Peyer's patch (tissue), 4 donors: Measurements from ENCODE around the gene PAFAH1B1. TPM values are rescaled to one million over a fixed set of nuclear protein-coding genes. Genes with fewer than 3 reads are reported as not detected.

ENCODE experiments used
- DNase-seq, 3 donors: peaks; one replicate each; pipeline ENCODE4 v3.0.0-alpha.2; 2017 to 2019
- H3K27ac ChIP-seq, 4 donors: fragments of 200-600 bp; sonication (generic); one replicate each; pipeline ENCODE4 v1.5.1; 2016 to 2019
- H3K27me3 ChIP-seq, 2 donors: fragments of 200-600 bp; sonication (generic); one replicate each; pipeline ENCODE4 v1.5.1; 2019
- H3K36me3 ChIP-seq, 3 donors: fragments of 200-600 bp; sonication (generic); one replicate each; pipeline ENCODE4 v1.5.1; 2016 to 2019
- H3K4me1 ChIP-seq, 4 donors: fragments of 200-600 bp; sonication (generic); one replicate each; pipeline ENCODE4 v1.5.1; 2016 to 2019
- H3K4me3 ChIP-seq, 4 donors: fragments of 200-600 bp; sonication (generic); 1 replicate in 3 of 4; 2 replicates in 1 of 4; pipeline ENCODE4 v1.5.1; 2016 to 2019; ENCODE audit warnings: mild to moderate bottlenecking in 1 of 4
- H3K9me3 ChIP-seq, 4 donors: fragments of 200-600 bp; sonication (generic); one replicate each; pipeline ENCODE4 v1.5.1; 2016 to 2019; ENCODE audit warnings: mild to moderate bottlenecking in 1 of 4
- POLR2A ChIP-seq, 2 donors: fragments of 450-650 bp; IDR thresholded peaks; one replicate each; pipeline ENCODE4 v1.5.1; 2017; ENCODE audit warnings: antibody characterized with exemption in 2 of 2, mild to moderate bottlenecking in 2 of 2, moderate library complexity in 2 of 2
- total RNA-seq, 4 donors: library from RNA; depleted of rRNA; stranded (reverse); fragments of >200 nt; gene quantifications; one replicate each; pipeline ENCODE4 v1.1.0, GENCODE V29; 2016
- TF ChIP-seq, protein P1 (sequence below), 6 experiments: fragments of 450-650 bp in 4 of 6; fragments of 200-600 bp in 2 of 6; sonication (generic) in 1 of 6; IDR thresholded peaks; one replicate each; pipeline ENCODE4 v1.5.1; 2017 to 2019; ENCODE audit warnings: antibody characterized with exemption in 6 of 6, mild to moderate bottlenecking in 3 of 6, moderate library complexity in 1 of 6

Gene PAFAH1B1
- total RNA-seq, 4 donors from 2014 or later: 131 to 281 (median 141) TPM

DNA sequence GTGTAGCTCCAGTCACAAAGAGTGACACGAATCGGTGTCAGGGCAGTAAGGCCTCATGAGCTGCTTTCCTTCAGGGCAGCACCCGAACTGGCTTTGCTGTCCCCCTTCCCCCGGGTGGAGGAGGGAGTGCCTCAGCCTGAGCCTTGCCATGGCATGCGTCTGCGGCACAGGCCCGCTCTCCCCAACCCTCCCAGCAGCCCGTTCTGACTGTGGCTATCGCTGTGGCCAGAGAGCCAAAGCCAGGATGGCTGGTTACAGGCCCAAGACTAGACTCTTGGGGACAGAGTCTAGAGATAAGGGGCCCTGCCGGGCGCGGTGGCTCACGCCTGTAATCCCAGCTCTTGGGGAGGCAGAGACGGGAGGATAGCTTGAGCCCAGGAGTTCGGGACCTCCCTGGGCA, 92.2 kb downstream of the PAFAH1B1 start:
- no peak for DNase-seq
- TF ChIP-seq POLR2A (IDR thresholded peaks at IDR 0.05): no peak
- TF ChIP-seq, protein P1, sequence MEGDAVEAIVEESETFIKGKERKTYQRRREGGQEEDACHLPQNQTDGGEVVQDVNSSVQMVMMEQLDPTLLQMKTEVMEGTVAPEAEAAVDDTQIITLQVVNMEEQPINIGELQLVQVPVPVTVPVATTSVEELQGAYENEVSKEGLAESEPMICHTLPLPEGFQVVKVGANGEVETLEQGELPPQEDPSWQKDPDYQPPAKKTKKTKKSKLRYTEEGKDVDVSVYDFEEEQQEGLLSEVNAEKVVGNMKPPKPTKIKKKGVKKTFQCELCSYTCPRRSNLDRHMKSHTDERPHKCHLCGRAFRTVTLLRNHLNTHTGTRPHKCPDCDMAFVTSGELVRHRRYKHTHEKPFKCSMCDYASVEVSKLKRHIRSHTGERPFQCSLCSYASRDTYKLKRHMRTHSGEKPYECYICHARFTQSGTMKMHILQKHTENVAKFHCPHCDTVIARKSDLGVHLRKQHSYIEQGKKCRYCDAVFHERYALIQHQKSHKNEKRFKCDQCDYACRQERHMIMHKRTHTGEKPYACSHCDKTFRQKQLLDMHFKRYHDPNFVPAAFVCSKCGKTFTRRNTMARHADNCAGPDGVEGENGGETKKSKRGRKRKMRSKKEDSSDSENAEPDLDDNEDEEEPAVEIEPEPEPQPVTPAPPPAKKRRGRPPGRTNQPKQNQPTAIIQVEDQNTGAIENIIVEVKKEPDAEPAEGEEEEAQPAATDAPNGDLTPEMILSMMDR (IDR thresholded peaks at IDR 0.05): no peak
- Histone ChIP-seq H3K27ac (no peak overlapping the region), H3K27me3 (no peaks in the 10 kb centered on the region), H3K4me3 (no peak overlapping the region), H3K36me3 (peaks cover 0 to 52% (median 0%) of the 10 kb centered on the region in 3 donors), H3K9me3 (no peaks in the 10 kb centered on the region), H3K4me1 (no peaks in the 10 kb centered on the region)

- TF ChIP-seq, protein P1 (IDR thresholded peaks at IDR 0.05): no peak
- no peak for TF ChIP-seq POLR2A (IDR thresholded peaks at IDR 0.05)
- Histone ChIP-seq H3K36me3 (peaks cover 0 to 50% (median 0%) of the 10 kb centered on the region in 3 donors), H3K4me3 (no peak overlapping the region), H3K4me1 (no peaks in the 10 kb centered on the region), H3K27me3 (no peaks in the 10 kb centered on the region), H3K9me3 (no peaks in the 10 kb centered on the region), H3K27ac (no peak overlapping the region)
- no peak for DNase-seq
These were observed 93.6 kb downstream of the PAFAH1B1 start for GRCh38 chr17:2687074-2687418.

DNA sequence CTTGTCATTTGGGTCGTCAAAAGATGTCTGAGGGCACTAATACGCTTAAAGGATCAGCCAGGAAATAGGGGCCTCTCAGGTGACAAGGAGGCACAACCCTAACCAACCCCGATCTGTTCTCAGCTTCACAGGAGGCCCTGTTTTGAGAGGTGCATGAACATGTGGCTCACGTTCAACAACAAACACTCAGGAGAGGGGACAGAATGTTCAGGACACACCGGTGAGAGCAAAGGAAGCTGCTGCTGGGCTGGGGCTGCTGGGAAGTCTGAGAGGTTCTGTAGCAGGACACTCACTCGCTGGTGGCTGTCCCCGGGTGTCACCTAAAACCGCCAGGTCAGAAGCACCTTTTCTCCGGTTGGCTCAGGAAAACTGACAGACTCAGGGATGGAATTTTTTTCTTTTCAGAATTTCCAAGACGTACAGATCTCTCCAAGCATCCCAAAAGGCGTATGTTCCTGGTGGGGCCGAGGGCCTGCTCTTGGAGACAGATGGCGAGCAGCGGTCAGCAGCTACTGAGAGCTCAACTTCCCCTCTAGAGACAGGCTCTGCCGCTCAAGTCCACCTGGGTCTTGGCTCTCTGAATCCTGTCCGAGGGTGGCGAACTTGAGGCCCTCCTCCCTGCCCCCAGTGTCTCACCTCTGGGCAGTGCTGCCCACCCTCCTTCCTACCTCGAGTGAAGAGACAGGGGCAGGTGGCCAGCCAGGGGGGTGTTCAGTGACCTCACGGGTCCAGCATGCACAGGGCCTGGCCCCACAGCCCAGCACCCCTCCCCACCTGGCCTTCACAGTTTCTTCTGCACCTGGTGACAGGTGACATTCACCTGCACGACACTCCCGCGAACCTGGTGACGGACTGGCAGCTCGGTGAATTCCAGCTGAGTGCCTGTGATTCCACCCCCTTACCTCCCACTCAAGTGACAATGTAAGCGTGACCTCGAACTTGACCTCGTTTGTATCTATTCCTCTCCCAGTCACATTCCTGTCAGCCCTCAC, 95.2 kb downstream of the PAFAH1B1 start:
- H3K4me1 ChIP-seq: no peaks in the 10 kb centered on the region
- H3K9me3 ChIP-seq: no peaks in the 10 kb centered on the region
- peaks cover 0 to 49% (median 0%) of the 10 kb centered on the region in 3 donors for H3K36me3 ChIP-seq
- no peak overlapping the region for H3K4me3 ChIP-seq
- DNase-seq: peak; percentile 15 to 53 (median 50)
- H3K27ac ChIP-seq: no peak overlapping the region
- TF ChIP-seq, protein P1 (IDR thresholded peaks at IDR 0.05): no peak
- no peaks in the 10 kb centered on the region for H3K27me3 ChIP-seq

DNA sequence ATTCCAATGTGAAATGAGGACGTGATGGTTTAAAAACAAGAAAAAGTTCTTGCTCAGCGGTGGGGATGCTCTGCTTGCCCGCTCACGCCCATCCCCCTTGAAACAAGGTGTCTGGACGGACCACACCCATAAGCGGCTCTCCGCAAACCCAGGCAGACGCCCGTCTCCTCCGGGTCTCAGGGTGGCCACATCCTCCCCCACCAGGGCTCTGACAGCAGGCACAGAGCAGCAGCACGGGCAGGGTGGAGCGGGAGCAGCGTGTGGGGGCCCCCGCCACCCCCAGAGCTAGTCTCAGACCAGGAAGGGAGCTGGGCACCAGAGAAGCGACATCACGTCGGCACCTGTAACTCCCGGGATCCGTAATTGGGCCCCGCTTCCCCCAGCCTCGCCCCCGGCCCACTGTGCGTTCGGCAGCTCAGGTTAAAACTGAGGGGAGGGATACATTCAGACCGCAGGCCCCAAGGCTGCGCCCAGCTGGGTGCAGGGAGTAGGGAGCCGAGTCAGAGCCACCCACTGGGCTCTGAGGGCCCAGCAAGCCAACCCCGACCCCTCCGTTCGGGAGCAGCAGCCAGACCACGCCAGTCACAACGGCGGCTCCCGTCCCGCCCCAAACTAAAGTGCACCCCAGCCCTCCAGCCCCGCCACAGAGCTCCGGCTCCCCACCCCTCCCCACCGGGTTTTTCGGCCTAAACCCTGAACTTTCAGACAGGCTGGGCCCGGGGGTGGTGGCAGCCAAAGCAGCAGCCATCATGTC, 96.1 kb downstream of the PAFAH1B1 start:
- no peaks in the 10 kb centered on the region for H3K9me3 ChIP-seq
- H3K27ac ChIP-seq: no peak overlapping the region
- peaks cover 0 to 50% (median 0%) of the 10 kb centered on the region in 3 donors for H3K36me3 ChIP-seq
- H3K27me3 ChIP-seq: no peaks in the 10 kb centered on the region
- no peak overlapping the region for H3K4me3 ChIP-seq
- DNase-seq: peak; percentile 35 to 67 (median 52)
- H3K4me1 ChIP-seq: no peaks in the 10 kb centered on the region
- TF ChIP-seq POLR2A (IDR thresholded peaks at IDR 0.05): no peak
- TF ChIP-seq, protein P1 (IDR thresholded peaks at IDR 0.05): no peak

DNA sequence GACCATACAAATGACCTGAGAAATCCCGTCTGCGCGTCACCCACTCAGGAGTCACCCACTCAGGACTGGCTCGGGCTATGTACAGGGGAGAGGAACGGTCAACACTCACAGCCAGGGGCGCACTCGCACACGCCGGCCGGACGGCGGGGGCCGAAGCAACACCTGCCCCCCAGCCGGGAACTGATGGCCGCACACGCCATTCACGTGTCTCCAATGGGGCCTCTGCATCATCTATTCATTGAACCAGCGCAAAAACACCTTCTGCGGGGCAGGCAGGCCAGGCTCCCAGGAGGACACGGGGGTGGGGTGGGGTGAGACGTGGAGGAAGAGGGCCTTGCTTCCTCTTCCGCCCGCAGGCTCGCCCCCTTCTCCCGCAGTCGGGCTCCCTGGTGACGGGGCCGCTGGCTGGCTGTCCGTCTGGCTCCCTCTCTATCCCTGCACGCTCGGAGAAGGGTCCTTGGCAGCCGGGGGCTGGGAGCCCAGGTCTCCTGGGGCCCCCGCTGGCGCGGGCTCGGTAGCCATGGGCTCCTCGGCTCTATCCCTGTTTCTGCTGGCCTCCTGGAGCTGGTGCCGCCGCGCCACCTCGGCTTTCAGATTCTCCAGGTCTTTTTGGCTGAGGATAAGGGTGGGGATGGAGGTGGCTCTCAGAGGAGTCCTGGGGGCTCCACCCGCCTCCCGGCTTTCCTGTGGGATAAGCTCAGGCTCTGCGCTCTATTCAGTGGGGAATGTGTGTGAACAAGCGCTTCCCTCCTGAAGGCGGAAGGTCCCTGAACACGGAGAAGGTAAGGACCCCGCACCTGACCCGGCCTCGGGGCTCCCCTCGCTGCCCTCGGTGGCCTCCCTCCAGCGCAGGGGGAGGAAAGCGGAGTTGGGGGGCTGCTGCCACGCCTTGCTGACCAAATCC, 97.0 kb downstream of the PAFAH1B1 start:
- TF ChIP-seq POLR2A (IDR thresholded peaks at IDR 0.05): no peak
- TF ChIP-seq, protein P1 (IDR thresholded peaks at IDR 0.05): no peak
- H3K36me3 ChIP-seq: peaks cover 0 to 59% (median 0%) of the 10 kb centered on the region in 3 donors
- no peaks in the 10 kb centered on the region for H3K27me3 ChIP-seq
- DNase-seq: peak in 2 of 3 donors; percentile 14 to 49
- H3K27ac ChIP-seq: no peak overlapping the region
- no peaks in the 10 kb centered on the region for H3K9me3 ChIP-seq
- H3K4me3 ChIP-seq: no peak overlapping the region
- no peaks in the 10 kb centered on the region for H3K4me1 ChIP-seq
